GM19328 (cell line): Measurements from ENCODE around the gene P3R3URF.

Experiments used
- ATAC-seq: cut with Tn5 transposase; IDR thresholded peaks from one replicate; pipeline ENCODE4 v1.9.1; 2021; ENCODE audit warnings: mild to moderate bottlenecking, moderate library complexity; ENCODE audit not compliant: unreplicated experiment

P3R3URF gene

DNA sequence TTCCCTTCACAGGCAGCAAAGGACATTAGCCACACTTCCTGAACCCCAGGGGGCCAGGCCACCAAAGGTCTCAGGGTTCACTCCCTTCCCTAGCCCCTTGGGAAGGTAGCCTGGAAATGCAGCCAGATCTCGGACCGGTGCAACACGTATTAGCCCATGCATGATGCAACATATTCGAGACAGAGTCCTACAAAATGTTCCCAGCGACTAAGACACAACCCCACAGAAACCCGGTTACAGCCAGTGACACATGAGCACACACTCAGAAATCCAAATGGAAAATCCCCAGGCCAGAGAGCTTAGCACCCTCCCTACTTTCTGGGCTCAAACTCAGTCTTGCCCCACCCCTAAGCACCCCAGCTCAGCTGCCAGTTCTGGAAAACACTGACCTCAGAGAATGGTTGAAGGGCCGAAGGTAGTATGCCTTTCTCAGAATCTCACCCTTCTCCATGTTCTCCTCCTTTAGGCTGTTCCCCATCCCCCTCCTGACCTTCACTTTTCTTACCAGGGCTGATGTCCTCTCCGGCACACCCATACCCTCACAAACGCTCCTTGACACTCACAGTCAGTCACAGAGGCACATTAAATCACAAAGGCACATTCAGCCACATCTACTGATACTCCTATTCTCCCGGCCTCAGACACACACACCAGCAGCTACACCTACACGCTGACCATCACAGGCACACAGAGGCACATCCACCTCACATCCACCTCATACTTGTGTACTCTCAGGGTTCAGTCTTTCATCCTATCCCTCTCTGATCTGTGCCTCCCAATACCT lies 1.6 kb downstream of the P3R3URF start, which contains the start of gene TSPAN1:
TSS of gene TSPAN1 (plus strand) at position 640 of the 784 bp plus-strand sequence. CDS start 6,021 bp downstream, outside the sequence.
- ATAC-seq = no peak

- no peak for ATAC-seq
Measured at GRCh38 chr1:46173361-46173856, 2.9 kb downstream of the P3R3URF start.

DNA sequence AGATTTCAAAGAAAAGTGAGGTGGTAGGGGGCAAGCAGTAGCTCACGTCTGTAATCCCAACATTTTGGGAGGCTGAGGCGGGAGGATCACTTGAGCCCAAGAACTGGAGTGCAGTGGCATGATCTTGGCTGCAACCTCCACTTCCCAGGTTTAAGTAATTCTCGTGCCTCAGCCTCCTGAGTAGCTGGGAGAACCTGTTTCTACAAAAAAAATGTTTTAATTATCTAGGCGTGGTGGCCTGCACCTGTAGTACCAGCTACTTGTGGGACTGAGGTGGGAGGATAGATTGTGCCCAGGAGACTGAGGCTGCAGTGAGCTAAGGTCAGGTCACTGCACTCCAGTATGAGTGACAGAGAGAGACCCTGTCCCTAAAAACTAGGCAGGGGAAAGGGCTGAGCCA lies 4.0 kb downstream of the P3R3URF start:
- ATAC-seq = no peak

GRCh38 chr1:46171871-46172270 lies 4.4 kb downstream of the P3R3URF start:
- no peak for ATAC-seq

GRCh38 chr1:46171351-46171750 lies 4.9 kb downstream of the P3R3URF start:
- no peak for ATAC-seq

- ATAC-seq = no peak
Measured at GRCh38 chr1:46169811-46170454, 6.4 kb downstream of the P3R3URF start.

GRCh38 chr1:46168477-46168876 lies 7.8 kb downstream of the P3R3URF start:
- ATAC-seq = no peak

- ATAC-seq = no peak
Measured at GRCh38 chr1:46166521-46167462, 9.5 kb downstream of the P3R3URF start.

DNA sequence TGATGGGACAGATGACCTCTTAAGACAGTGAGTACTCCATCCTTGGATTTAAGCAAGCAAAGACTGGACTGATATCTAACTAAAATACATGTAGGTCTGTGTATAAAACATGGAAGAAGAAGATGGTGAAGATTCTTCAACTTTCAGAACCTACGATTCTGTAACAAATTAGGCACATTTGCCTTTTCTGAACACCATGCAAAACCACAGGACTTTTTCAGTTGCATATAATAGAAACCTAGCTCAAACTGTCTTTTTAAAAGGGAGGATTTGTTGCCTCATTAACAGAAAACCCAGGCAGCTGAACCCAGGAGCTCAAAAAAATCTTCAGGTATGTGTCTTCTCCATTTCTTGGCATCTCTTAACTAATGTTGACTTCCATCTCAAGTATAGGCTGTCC lies 16.1 kb downstream of the P3R3URF start:
- ATAC-seq = no peak

DNA sequence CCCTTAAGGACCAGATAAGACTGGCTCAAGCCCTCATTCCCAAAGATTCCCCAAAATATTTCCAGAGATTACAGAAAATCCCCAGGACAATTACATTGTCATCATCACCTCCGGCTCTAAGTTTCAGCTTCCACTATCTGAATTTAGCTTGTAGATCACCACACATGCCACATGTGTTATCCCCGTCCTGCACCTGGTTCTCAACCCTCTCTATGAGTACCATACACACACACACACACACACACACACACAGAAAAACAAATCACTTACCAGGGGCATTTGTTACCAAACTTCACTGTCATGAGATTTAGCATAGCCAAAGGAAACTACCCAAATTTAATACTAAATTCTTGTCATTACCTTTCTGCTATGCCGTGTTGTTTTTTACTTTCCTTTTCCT lies 16.8 kb downstream of the P3R3URF start:
- no peak for ATAC-seq

DNA sequence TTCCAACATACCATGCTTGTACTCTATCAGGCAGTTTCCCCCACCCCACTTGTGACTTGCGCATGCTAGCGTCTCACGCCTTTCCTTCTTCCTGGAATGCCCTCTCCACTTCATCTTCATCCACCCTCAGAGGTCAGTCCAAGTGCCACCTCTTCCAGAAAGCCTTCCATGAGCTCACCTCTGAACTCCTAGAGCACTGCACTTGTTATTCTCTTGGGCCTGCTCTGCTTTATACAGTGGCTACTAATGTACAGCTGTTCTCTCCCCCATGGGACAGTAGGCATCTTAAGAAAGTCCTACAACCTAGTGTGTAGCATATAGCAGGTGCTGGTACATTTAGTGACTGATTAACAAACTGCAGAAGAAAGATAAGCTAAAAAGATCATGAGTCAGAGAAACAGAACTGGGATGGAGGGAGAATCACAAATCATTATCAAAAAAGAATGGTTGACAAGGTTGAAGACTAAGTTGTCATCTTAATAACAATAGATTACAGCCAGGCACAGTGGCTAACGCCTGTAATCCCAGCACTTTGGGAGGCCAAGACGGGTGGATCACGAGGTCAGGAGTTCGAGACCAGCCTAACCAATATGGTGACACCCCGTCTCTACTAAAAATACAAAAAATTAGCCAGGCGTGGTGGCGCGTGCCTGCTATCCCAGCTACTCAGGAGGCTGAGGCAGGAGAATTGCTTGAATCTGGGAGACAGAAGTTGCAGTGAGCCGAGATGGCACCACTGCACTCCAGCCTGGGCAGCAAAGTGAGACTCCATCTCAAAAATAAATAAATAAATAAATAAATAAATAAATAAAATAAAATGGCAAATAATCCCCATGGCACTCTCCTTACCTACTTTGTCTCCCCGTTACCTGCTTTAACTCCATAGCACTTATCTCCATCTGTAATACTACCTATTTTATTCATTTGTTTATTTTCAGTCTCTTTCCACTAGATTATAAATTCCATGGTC lies 17.7 kb downstream of the P3R3URF start:
- no peak for ATAC-seq

GRCh38 chr1:46157916-46158311 lies 18.4 kb downstream of the P3R3URF start:
- no peak for ATAC-seq

DNA sequence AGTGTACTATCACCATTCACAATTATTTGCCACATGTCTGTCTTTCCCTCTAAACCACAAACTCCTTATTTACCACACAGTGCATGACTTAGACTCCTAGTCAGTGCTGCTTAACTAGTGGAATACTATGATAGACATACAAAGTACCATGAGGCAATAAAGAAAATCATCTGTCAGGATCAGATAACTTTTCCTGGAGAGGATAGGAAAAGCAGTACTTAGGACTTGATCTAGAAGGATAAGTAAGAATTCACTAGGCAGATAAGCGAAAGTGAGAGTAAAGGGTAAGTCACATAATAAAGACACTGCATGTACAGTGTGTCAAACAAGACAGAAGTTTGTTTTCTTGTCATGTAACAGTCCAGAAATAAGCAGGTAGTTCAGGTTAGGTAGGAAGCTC lies 22.6 kb downstream of the P3R3URF start:
- no peak for ATAC-seq

DNA sequence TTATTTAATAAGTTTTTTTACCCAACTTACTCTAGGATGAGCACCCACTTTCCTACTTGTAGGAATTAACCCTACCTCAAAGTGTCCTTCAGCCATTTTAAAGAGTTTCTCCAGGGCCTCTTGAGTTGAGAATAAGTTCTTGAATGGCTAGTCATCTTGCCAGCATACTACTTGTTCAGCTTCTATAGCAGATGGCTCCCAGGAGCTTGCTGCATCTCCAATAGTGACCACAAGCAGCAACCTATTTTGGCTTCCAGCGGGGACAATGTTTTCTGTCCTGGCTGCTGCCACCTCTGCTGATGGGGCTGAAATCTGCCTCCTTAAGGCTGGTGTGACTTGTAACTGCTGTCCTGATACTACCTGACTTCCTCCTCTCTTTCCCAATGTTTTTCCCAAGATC lies 23.1 kb downstream of the P3R3URF start:
- no peak for ATAC-seq

DNA sequence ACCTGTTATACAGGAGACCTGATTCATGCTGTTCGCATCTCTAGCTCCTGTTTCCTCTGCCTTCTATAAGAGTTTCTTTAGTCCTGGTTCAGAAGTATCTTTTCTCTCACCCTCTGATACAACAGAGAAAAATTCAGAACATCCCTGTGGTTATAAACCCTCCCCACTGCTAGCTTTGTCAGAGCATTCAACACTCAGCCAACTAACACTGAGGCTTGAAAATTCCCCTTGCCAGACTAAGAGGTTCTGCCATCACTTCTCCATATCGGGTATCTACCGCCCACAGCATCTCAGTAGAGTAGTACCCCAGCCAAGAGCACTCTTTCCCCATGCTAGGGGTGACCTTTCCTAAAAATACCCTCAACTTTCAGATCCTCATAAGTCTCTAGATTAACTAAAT lies 24.3 kb downstream of the P3R3URF start:
- ATAC-seq = no peak

GRCh38 chr1:46150085-46150484 lies 26.2 kb downstream of the P3R3URF start:
- no peak for ATAC-seq

DNA sequence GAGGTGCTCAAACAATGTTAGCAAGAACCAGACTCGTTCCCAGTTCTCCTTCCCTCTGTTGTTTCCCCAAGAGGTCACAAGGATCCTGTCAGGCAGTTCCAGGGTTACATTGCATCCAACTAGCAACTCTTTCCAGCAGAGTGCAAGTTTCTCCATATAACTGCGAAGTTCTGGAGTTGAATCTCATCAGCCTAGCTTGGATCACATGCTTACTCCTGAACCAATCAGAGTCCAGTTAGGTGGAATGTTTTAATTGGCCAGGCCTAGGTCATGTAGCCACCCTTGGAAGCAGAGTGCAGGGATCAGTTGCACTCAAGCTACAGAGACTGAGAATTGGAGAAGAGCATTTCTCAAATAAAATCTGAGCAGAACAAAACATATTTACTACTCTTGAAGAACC lies 28.0 kb downstream of the P3R3URF start:
- ATAC-seq = no peak

DNA sequence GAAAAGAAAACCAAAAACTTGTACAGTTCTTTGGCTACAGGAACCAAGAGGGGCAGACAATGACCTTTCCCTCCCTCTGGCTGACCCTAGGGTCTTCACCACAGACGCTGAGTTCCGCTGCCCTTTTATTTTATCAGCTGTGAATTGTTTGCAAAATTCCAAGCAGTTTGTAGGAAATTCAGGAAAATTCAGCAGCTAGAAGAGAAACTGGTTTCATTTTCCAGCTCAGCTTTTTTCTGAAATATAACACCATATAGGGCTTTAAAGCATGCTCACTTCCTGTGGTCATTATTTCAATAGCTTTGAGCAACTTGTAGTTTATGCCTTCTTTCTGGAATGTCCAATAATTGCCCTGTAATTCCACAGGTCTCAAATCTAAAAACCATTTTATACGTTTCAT lies 38.4 kb downstream of the P3R3URF start:
- no peak for ATAC-seq

- no peak for ATAC-seq
Measured at GRCh38 chr1:46136711-46137110, 39.6 kb downstream of the P3R3URF start.
